DMS153 treated with DMSO at 0.1 percent for 48 hours (cell line): ENCODE measurements around the gene EPHA2.
"Not testable (repeated sequence)": the region's sequence is repeated elsewhere in the genome, so short reads cannot be mapped to it uniquely, and the experiment has no call there.

Source experiments
- DNase-seq: peaks from one replicate; lab custom pipeline; 2025; ENCODE audit not compliant: unreplicated experiment; lab: John Stamatoyannopoulos, UW

The EPHA2 gene

GRCh38 chr1:16155537-16156410 is at the start of gene EPHA2:
EPHA2 (minus strand) TSS chr1:16156069; CDS start chr1:16155932, 137 bp downstream.
- DNase-seq: no peak

GRCh38 chr1:16205334-16205671 is 49.4 kb upstream of the EPHA2 start:
- DNase-seq: no peak

GRCh38 chr1:16204634-16205333 is 48.9 kb upstream of the EPHA2 start:
- peak; percentile 6 for DNase-seq

- DNase-seq: no peak
These were observed 48.3 kb upstream of the EPHA2 start for GRCh38 chr1:16204216-16204615.

GRCh38 chr1:16203550-16203949 is 47.7 kb upstream of the EPHA2 start:
- DNase-seq: no peak

- DNase-seq: no peak
These were observed 46.7 kb upstream of the EPHA2 start for GRCh38 chr1:16202281-16203210.

GRCh38 chr1:16199700-16200099 is 43.8 kb upstream of the EPHA2 start:
- DNase-seq: no peak

GRCh38 chr1:16199157-16199501 is 43.3 kb upstream of the EPHA2 start:
- DNase-seq: no peak

- DNase-seq: no peak
These were observed 42.7 kb upstream of the EPHA2 start for GRCh38 chr1:16198444-16199156.

- DNase-seq: no peak
These were observed 41.0 kb upstream of the EPHA2 start for GRCh38 chr1:16196874-16197273.

- not testable (repeated sequence) for DNase-seq
These were observed 40.3 kb upstream of the EPHA2 start for GRCh38 chr1:16196139-16196538.

GRCh38 chr1:16195518-16195905 is 39.6 kb upstream of the EPHA2 start:
- DNase-seq: no peak

GRCh38 chr1:16191916-16192546 is 36.2 kb upstream of the EPHA2 start:
- no peak for DNase-seq

- no peak for DNase-seq
These were observed 35.4 kb upstream of the EPHA2 start for GRCh38 chr1:16191309-16191708.

GRCh38 chr1:16189921-16190621 is 34.2 kb upstream of the EPHA2 start:
- no peak for DNase-seq

- DNase-seq: no peak
These were observed 33.1 kb upstream of the EPHA2 start for GRCh38 chr1:16189003-16189402.

GRCh38 chr1:16187748-16188401 is 32.0 kb upstream of the EPHA2 start:
- peak; percentile 73 for DNase-seq

GRCh38 chr1:16186655-16187235 is 30.9 kb upstream of the EPHA2 start:
- DNase-seq: no peak
